GM18868 (cell line): ENCODE results near the gene DYNC1H1.
A peak's percentile ranks its signal among the peaks of the same experiment; 100 is the strongest.
"Not testable (repeated sequence)": the region's sequence is repeated elsewhere in the genome, so short reads cannot be mapped to it uniquely, and the experiment has no call there.

ENCODE experiments used
- ATAC-seq: cut with Tn5 transposase; IDR thresholded peaks from one replicate; pipeline ENCODE4 v1.9.1; 2021; ENCODE audit warnings: mild to moderate bottlenecking, moderate library complexity; ENCODE audit not compliant: unreplicated experiment

The DYNC1H1 gene

DNA sequence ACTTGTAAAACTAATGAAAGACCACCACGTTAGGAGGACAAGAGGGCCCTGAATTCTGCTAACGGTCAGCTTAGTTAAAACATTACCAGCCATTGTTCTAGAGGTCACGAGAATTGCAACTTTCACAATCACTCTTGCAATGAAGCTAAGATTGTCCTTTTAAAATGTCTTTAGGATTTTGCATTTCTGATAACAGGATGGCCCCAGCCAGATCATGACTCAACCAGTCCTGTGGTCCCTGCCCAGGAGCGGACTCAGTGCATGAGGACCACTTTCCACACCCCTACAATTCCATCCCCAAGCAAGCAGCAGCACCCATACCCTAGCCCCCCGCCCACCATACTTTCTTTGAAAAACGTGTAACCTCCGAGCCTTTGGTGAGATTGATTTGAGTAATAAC is 93.8 kb downstream of the DYNC1H1 start:
- ATAC-seq = no peak

DNA sequence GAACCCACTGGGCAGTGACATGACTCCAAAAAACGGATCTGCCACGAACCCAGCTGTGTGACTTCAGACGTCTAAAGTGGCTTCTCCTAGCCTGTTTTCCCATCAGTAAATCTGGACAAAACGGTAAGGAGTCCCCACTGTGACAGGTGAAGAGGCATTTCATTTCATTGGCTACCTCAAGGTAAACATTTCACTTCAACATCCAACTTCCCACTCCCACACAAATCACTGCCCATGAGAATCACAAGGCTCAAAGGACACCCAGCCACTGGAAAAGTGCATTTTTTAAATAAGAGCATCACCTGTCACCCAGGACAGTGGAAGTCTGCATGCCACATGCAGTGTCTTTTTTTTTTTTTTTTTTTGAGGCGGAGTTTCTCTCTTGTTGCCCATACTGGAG is 94.6 kb downstream of the DYNC1H1 start:
- ATAC-seq = no peak

DNA sequence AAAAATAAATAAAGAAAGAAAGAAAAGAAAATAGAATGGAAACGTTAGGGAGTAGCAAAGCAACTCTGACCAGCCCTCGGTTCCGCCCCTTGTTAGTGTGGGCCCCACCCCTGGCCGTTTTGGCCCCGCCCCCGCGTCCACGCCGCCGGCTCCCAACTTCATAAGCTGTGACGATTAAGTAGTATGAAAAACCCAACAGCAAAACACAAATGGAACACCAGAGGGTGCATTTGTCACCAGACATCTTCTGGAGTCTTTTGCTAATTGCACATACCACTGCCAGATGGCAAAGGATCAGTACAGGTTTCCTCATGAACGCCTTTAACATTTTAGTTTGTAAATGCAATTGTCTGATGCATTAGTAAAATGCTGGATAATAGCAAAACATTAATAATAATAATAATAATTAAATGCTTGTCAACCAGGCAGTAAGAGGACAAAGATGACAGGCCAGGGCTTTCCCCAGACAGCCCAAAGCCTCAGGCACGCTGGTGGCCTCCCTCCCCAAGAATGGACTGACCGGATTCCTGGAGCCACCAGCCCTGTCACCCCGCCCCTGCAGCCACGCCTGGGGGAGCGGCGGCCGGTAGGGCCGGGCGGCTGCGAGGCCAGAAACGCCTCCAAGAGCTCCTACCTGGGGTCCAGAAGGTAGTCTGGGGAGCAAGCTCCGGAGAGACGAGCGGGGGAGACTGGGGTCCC is 98.9 kb downstream of the DYNC1H1 start:
- peak; percentile 59 for ATAC-seq

DNA sequence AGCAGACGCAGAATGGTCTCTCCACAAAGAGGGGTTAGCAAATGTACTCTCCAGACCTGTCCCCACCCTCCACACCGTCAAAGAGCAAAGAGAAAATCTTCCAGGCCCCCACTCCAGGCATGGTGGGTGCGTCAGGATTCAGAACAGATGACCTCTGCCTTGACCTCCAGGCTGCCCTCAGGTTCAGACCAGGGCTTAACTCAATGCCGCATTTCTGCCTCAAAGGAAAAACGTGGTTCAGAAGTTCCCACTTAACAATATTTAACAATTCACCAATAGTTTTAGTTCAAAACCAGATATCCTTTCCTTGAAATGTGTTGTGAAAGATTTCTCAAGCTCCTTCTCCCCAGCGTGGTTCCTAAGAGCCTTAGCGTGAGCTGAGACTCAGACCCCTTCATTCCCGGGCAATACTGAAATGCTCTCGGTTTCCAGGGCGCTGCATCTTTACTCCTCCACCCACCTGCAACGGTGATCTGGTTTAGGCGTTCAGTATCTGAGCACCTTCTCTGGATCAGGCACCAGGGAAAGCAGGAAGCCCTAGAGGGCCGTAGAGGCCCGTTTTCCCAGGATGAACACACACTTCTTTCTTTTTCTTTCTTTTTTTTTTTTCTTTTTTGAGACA is 99.5 kb downstream of the DYNC1H1 start:
- no peak for ATAC-seq

DNA sequence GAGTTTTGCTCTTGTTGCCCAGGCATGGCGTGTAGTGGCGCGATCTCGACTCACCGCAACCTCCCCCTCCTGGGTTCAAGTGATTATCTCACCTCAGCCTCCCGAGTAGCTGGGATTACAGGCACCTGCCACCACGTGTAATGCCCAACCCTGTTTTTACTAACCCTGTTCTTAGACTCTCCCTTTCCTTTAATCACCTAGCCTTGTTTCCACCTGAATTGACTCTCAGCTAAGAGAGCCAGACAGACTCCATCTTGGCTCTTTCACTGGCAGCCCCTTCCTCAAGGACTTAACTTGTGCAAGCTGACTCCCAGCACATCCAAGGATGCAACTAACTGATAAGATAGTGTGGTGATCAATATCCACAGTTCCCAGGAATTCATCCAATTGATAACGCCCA is 100.2 kb downstream of the DYNC1H1 start:
- not testable (repeated sequence) for ATAC-seq

DNA sequence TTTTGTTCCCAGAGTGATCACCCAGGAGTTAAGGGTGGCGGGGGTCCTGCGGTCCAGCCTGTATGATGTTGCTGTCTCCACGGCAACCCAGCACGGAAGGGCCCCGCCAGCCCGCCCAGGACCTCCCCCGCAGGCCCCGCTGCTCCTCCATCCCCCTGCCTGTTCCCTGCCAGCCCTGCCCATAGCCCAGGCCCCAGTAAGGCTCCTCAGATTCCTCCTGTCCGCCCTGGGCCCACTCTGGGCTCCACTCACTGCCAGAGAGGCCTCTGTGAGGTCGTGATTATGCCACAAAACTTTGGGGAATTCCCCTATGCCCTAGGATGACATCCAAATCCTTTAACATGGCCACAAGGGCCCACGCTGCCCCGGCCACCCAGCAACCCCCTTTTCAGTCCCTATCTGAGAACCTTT is 101.7 kb downstream of the DYNC1H1 start:
- no peak for ATAC-seq

DNA sequence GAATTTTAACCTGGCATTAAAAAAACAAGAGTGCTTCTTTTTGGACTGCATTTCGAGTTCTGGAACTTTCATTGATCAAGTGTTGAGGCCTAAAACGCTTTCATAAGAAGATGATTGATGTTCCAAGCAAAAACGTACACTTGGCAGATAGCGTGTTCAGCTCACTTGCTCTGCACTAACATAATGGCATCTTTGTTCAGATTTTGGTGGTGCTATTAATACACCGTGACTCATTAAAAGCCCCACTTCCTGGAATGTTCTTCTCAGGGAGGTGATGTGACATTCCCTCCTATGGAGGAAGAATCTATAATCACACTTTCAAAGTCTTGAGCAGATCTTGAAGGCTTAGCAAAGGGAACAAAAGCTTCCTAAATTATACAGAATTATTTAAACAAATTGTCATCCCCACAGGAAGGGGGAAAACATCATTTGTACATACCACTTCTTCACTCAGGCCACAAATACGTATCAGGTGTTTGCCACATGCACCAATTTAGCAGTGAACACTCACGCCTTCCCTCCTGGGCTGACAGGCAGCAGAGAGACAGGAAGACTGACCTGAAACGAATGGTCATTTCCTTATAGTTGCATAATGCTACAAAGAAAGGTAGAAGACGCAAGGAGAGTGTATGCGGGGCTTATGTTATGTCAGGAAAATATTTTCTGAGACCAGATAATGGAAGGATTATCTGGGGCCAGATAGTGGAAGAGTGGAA is 107.1 kb downstream of the DYNC1H1 start:
- no peak for ATAC-seq

DNA sequence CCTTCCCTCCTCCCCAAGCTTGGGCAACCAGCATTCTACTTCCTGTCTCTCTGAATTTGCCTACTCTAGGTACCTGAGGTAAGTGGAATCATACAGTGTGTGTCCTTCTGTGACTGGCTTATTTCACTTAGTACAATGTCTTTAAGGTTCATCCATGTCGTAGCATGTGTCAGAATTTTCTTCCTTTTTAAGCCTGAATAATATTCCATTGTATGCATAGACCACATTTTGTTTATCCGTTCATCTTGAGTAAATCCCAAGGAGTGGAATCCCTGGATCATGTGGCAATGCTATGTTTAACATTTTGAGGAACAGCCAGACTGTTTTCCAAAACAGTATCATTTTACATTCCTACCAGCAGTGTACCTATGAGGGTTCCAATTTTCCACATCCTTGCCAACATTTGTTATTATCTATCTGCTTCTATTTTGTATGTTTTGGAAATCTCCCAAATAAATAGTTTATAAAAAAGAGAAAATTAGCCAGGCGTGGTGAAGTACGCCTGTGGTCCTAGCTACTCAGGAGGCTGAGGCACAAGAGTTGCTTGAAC is 110.1 kb downstream of the DYNC1H1 start:
- ATAC-seq = no peak

DNA sequence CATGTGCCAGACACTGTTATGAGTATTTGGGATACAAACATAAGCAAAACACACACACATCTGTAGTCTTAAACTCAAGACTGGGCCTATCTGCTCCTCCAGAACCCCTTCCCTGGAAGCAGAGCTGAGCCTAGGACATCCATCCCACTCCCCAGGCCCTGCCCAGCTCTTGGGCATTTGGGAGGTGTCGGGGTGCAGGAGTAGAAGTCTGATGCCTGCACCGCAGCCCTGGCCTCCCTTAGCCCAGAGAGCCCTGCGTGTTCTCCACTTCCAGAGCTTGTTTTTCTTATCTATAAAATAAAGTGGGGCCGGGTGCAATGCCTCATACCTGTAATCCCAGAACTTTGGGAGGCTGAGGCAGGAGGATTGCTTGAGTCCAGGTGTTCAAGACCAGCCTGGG is 110.8 kb downstream of the DYNC1H1 start:
- no peak for ATAC-seq

DNA sequence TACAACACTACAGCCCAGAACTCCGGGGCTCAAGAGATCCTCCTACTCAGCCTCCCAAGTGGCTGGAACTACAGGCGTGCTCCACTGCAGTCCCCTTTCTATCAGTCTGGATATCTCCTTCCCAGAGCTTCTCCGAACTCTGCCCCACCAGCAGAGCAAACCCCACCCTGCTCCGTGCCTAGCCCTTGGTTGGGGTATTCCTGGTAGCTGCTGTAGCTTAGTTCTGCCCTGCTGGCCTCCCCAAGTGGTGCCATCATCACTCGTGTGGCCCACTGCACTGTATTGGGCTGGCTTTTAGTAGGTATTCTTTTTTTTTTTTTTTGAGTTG is 113.0 kb downstream of the DYNC1H1 start:
- ATAC-seq = no peak

DNA sequence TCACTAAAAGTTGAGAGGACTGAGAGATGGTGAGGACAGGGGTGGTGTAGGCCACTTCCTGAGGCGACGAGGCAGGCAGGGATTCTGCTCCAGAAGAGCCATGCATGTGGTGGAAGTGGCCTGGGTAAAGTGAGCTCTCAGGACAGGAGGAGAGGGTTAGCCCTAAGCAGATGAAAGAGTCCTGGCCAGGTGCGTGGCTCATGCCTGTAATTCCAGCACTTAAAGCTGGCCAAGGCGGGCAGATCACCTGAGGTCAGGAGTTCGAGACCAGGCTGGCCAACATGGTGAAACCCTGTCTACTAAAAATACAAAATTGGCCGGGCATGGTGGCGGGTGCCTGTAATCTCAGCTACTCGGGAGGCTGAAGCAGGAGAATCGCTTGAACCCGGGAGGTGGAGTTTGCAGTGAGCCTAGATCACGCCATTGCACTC is 114.0 kb downstream of the DYNC1H1 start:
- not testable (repeated sequence) for ATAC-seq

DNA sequence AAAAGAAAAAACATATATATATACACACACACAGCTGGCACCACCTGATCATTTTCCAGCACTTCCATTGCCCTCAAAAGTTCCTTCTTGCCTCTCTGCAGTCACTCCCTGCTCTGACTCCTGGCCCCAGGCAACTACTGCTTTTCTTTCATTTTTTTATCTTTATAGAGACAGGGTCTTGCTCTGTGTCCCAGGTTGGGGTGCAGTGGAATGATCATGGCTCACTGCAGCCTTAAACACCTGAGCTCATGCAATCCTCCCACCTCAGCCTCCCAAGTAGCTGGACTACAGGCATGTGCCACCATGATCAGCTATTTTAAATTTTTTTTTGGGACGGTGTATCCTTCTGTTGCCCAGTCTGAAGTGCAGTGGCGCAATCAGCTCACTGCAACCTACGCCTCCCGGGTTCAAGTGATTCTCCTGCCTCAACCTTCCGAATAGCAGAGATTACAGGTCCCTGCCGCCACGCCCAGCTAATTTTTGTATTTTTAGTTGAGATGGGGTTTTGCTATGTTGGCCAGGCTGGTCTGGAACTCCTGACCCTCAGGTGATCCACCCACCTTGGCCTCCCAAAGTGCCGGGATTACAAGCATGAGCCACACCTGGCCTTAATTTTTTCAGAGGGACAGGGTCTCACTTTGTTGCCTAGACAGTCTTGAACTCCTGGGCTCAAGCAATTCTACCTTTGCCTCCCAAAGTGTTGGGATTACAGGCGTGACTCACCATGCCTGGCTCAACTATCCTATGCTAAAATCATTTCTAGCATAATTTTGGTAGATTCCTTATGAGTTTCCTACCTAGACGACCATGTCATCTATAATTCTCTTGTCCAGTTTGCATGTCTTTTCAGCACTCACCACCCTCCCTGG is 114.7 kb downstream of the DYNC1H1 start:
- no peak for ATAC-seq

DNA sequence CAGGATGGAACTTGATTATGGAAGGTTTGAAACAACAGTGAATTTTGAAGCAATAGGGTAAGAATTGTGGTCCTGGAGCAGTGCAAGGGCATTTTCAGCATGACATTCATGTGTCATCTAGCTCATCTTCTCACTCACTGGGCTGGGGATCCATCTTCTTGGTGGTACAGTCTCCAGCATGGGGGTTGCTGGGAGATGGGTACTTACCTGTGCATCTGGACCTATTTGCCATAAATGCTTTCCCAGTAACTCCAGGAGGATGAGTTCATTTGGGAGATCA is 115.3 kb downstream of the DYNC1H1 start:
- no peak for ATAC-seq

DNA sequence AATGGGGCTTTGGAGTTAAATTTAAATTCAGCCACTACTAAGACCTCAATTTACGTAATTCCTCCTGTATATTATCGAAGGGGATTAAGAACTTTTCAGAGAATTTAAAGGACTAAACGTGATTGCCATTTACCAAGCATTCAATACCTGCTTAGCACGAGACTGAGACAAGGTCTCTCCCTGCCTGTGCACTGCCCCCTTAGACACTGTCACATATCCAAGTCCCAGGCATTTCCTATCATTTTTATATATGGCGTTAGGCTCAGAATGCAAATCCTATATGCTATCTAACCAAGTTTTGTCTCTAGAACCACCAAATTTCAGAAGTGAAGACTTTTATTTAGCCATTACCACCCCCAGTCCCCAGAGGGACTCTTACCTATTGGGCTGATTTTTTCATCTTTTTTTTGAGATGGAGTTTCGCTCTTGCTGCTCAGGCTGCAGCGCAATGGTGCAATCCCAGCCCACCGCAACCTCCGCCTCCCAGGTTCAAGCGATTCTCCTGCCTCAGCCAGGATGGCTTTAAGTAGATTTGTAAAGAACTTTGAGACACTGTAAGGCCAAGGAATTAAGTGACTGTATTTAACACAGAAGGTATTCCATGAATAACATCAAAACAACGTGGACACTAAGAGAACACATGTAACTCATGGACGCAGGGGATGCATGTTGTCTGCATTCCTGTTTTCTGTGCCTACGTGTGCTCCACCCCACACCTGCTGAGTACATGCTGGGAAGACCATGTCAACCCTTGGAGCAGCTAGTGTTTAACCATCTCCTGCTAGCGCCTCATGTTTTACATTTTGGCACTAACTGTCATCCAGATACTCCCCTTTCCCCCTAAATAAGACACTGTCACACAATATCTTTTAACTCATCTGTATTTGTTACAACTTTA is 116.1 kb downstream of the DYNC1H1 start:
- no peak for ATAC-seq

DNA sequence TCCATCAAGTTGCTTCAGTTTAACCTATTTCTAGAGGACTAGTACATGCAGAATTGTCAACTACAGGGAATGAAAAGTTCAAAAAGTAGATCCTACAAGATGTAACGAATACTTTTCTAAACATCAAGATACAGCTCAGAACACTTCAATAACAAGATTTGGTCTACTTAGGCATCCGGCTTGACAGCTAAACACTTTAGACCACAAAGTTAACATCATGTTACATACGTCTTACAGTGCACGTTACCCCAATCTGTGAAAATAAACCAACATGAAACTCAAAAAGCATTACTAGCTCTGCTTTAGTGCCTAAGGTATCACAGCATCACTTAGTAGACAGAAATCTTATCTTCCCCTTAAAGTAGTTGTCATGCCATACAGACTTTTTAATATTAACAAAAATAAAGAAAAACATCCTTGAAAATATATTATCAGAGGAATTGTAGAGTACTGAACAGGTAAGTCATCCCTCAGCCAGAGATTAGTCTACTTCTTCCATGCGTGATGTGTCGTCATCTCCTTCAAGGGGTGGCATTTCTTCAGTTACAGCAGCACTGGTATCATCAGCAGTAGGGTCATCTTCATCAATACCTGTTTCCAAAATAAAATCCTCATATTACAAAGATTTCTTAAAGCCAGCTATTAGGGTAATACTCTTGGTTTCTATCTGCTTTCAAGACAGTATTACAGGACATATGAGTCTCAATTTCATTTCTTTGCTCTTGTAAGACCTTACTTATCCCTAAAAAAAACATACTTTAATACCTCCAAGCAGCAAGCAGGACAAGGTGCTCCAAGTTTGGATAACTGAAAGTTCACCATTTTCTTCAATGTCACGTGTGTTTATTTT is 117.1 kb downstream of the DYNC1H1 start:
- ATAC-seq = no peak

DNA sequence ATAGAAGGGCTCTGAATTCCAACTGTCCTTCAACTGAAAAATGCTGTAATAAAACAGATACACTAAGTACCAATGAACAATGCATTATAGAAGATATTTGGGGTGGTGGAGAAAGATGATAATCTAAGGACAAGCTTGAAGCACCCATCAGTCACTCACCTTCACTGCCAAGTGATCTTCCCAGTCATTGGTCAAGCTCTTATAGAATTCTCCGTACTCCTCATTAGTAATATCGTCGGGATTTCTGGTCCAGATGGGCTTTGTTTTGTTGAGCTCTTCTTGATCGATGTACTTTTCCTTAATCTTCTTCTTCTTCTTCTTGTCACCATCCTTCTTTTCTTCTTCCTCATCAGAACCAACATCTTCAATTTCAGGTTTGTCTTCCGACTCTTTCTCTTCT is 120.1 kb downstream of the DYNC1H1 start:
- not testable (repeated sequence) for ATAC-seq

DNA sequence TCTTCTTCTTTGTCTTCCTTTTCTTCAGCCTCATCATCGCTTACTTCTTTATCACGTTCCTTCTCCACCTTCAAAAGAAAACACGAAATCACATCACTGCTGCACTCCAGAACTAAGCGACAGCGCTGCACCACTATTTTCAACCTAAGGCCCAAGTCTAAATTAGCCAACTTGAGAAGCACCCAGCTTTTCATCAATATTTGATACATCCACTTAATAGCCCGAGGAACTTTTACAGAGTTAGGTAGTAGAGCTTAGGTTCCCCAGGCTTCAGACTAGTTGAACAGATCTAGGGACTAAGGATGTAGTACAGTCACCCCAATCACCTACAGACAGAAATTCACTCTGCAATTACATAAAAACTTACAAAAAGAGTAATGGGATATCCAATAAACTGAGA is 120.6 kb downstream of the DYNC1H1 start:
- no peak for ATAC-seq

DNA sequence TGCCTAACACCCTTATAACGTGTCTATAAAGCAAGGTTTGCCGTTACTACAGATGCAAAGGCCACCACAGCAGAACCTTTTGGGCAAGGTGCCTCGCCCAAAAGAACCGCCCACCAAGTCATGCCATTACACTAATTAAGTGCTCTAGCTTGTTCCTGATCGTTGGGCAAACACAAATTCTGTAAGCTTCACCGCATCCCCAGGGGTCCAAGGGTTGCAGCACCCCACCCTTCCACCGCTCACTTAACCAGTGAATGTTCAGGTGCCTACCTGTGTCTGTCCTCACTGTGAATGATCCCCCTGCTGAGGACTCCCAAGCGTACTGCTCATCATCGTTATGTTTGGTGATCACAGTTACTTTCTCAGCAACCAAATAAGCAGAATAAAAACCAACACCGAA is 121.1 kb downstream of the DYNC1H1 start:
- ATAC-seq = no peak

DNA sequence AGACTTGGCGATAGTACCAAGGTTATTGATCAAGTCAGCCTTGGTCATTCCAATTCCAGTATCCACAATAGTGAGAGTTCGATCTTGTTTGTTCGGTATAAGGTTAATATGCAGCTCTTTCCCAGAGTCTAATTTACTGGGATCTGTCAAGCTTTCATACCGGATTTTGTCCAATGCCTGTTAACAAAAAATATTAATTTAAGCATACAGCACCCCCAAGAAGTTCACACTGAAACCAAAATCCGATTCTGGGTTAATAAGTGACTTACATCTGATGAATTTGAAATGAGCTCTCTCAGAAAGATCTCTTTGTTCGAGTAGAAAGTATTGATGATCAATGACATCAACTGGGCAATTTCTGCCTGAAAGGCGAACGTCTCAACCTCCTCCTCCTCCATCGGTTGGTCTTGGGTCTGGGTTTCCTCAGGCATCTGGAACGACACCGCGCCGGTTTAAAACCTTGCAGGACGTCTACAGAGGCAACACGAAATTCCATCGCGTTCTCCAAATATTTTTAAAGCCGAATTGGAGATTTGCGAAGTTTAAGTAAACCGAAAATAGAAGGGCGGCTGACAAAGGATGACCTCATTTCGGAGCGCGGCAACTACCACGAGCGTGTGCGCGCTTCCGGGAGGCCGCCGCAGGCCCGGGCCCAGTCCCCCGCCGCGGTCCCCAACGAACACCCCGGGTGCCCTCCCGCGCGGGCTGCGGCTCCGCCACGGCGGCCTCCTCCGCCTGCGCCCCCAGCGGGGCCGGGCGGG is 121.8 kb downstream of the DYNC1H1 start:
- peak; percentile 31 for ATAC-seq
